Motor neuron (in vitro differentiated cells): ENCODE results near the gene TSSK6. TPM values are rescaled to one million over a fixed set of nuclear protein-coding genes. Genes with fewer than 3 reads are reported as not detected.

Experiments
- ATAC-seq, 8 experiments: fragments of 200-7000 bp; cut with Tn5 transposase; replicated peaks in 6 of 8; 2 replicates each; pipeline ENCODE4 v1.8.0; 2021; ENCODE audit warnings: mild to moderate bottlenecking in 8 of 8, moderate library complexity in 8 of 8
- H3K27ac ChIP-seq, 2 donors: fragments of 250-450 bp; sonication (Bioruptor Pico); 2 replicates each; pipeline ENCODE4 v1.9.0; 2021; ENCODE audit warnings: antibody characterized with exemption in 2 of 2, mild to moderate bottlenecking in 2 of 2, moderate library complexity in 1 of 2
- H3K4me1 ChIP-seq, 2 donors: fragments of 250-450 bp; sonication (Bioruptor Pico); replicated peaks in 1 of 2; 2 replicates each; pipeline ENCODE4 v1.6.1; 2021; ENCODE audit warnings: antibody characterized with exemption in 2 of 2, mild to moderate bottlenecking in 2 of 2, moderate library complexity in 1 of 2
- H3K4me3 ChIP-seq, 5 donors: fragments of 250-450 bp; sonication (Bioruptor Pico); 2 replicates each; pipeline ENCODE4 v1.9.0; 2021; ENCODE audit warnings: antibody characterized with exemption in 5 of 5, mild to moderate bottlenecking in 5 of 5, moderate library complexity in 4 of 5
- WGBS, 10 experiments: fragments of 450-650 bp; shearing (Covaris generic); methylation state at CpG; one replicate each; pipeline ENCODE4 v1.0.0; 2022; 5-methylcytosine and 5-hydroxymethylcytosine counted together
- in situ Hi-C, 9 experiments: fragments of 400-800 bp; cut with MboI; loops; one replicate each; pipeline ENCODE4 v1.15.0; 2021; ENCODE audit warnings: low sequenced_read_pairs in 9 of 9, low pct_unique_long_range_greater_than_20kb in 2 of 9; ENCODE audit not compliant: unreplicated experiment in 9 of 9
- total RNA-seq, 8 experiments: library from RNA; unstranded; fragments of 300-600 nt; gene quantifications; 2 replicates each; pipeline versions ENCODE4 v1.2.3 to v1.2.4, GENCODE V29; 2022

The TSSK6 gene
- total RNA-seq, 8 experiments from 2014 or later = 0.92 to 3.2 (median 2.0) TPM

GRCh38 chr19:19534556-19535265, 19.4 kb upstream of the TSSK6 start:
- ATAC-seq = no peak

GRCh38 chr19:19533841-19534240, 18.5 kb upstream of the TSSK6 start:
- 50 to 100% (median 88%) methylated on average over 1 to 4 of the region's 6 CpGs; no CpG with 5 or more reads in 5 of the 10 experiments for WGBS, 10 experiments
- Histone ChIP-seq H3K4me3 (no peak overlapping the region), H3K4me1 (peaks cover 3 to 15% of the 10 kb centered on the region in 2 donors), H3K27ac (no peak overlapping the region)
- in situ Hi-C loops = loop anchor here in 8 of 9 experiments (10.0 to 25.0 kb wide), 2 partner anchors 103 to 111 kb away; partner anchors contain the start of genes GMIP (in 8 of the 8) and LPAR2 (in 3 of the 8)
- no peak for ATAC-seq

More at GRCh38 chr19:19534556-19535265, 19.4 kb upstream of the TSSK6 start:
- H3K4me3 ChIP-seq = no peak overlapping the region
- no peak overlapping the region for H3K27ac ChIP-seq
- in situ Hi-C loops = loop anchor here in 8 of 9 experiments (10.0 to 25.0 kb wide), 2 partner anchors 103 to 110 kb away; partner anchors contain the start of genes GMIP (in 8 of the 8) and LPAR2 (in 3 of the 8)
- peaks cover 2 to 11% of the 10 kb centered on the region in 2 donors for H3K4me1 ChIP-seq
- WGBS, 10 experiments = 63 to 93% (median 87%) methylated on average over 1 to 8 of the region's 27 CpGs; no CpG with 5 or more reads in 3 of the 10 experiments

DNA sequence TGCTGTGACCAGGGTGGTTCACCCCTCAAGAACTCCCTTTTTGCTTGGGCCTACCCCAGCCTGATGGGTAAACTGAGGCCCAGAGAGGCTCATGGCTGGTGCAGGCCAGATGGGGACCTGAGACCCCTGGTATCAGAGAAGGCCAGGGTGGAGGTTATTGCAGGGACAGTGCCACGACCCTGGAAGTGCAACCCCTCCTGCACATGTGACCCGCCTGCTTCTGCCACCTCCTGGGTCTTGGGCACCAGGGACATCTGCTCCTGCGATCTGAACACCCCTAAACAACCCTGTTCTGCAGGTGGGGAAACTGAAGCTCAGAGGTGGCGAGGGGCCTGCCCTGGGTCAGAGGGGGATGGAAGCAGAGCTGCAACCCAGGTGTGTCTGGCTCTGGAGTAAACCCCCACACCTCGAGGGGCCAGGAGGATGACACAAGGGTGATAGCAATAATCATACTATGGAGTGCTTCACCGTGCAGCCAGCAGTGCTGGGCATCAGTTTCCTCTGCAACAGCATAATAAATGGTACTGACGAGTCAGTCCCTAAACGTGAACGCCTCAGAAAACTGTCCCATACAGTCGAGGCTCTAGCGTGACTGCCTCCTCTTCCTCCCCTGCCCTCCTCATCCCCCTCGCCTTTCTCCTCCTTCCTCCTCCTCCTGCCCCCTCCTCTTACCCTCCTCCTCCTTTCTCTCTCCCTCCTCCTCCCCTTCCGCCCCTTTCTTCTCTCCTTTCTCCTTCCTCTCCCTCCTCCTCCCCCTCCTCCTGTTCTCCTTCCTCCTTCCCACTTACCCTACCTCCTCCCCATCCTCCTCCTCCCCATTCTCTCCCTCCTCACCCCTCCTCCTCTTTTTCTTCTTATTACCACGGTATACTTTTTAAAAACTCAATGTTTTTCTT, 17.7 kb upstream of the TSSK6 start:
- in situ Hi-C loops = loop anchor here in 8 of 9 experiments (10.0 to 25.0 kb wide), 2 partner anchors 104 to 112 kb away; partner anchors contain the start of genes GMIP (in 8 of the 8) and LPAR2 (in 3 of the 8)
- WGBS, 10 experiments = 70 to 100% (median 92%) methylated on average over 1 to 4 of the region's 14 CpGs; no CpG with 5 or more reads in 5 of the 10 experiments
- H3K27ac ChIP-seq = no peak overlapping the region
- no peak for ATAC-seq
- H3K4me1 ChIP-seq = peaks cover 5 to 17% of the 10 kb centered on the region in 2 donors
- no peak overlapping the region for H3K4me3 ChIP-seq

- peak; percentile 69 to 85 (median 75) for ATAC-seq
- Histone ChIP-seq H3K4me1 (peaks cover 7 to 19% of the 10 kb centered on the region in 2 donors), H3K4me3 (no peak overlapping the region), H3K27ac (no peak overlapping the region)
- WGBS, 10 experiments = 0 to 100% (median 59%) methylated on average over 1 to 9 of the region's 48 CpGs; no CpG with 5 or more reads in 6 of the 10 experiments
- in situ Hi-C loops = loop anchor here in 8 of 9 experiments (10.0 to 25.0 kb wide), 2 partner anchors 105 to 113 kb away; partner anchors contain the start of genes GMIP (in 8 of the 8) and LPAR2 (in 3 of the 8)
These were observed 16.8 kb upstream of the TSSK6 start for GRCh38 chr19:19531951-19532805.

GRCh38 chr19:19530889-19531288, 15.5 kb upstream of the TSSK6 start:
- H3K27ac ChIP-seq = no peak overlapping the region
- WGBS, 10 experiments = 50 to 100% (median 90%) methylated on average over 1 to 4 of the region's 4 CpGs; no CpG with 5 or more reads in 4 of the 10 experiments
- no peak for ATAC-seq
- H3K4me1 ChIP-seq = peaks cover 17 to 30% of the 10 kb centered on the region in 2 donors
- in situ Hi-C loops = loop anchor here in 8 of 9 experiments (10.0 to 25.0 kb wide), 2 partner anchors 106 to 114 kb away; partner anchors contain the start of genes GMIP (in 8 of the 8) and LPAR2 (in 3 of the 8)
- H3K4me3 ChIP-seq = no peak overlapping the region

- in situ Hi-C loops = loop anchor here in 8 of 9 experiments (10.0 to 25.0 kb wide), 2 partner anchors 107 to 114 kb away; partner anchors contain the start of genes GMIP (in 8 of the 8) and LPAR2 (in 3 of the 8)
- peaks cover 22 to 34% of the 10 kb centered on the region in 2 donors for H3K4me1 ChIP-seq
- no peak for ATAC-seq
- WGBS, 10 experiments = 0 to 100% (median 80%) methylated on average over 1 of the region's 9 CpGs; no CpG with 5 or more reads in 7 of the 10 experiments
- H3K27ac ChIP-seq = no peak overlapping the region
- H3K4me3 ChIP-seq = no peak overlapping the region
These were observed 15.1 kb upstream of the TSSK6 start for GRCh38 chr19:19530423-19530804.

DNA sequence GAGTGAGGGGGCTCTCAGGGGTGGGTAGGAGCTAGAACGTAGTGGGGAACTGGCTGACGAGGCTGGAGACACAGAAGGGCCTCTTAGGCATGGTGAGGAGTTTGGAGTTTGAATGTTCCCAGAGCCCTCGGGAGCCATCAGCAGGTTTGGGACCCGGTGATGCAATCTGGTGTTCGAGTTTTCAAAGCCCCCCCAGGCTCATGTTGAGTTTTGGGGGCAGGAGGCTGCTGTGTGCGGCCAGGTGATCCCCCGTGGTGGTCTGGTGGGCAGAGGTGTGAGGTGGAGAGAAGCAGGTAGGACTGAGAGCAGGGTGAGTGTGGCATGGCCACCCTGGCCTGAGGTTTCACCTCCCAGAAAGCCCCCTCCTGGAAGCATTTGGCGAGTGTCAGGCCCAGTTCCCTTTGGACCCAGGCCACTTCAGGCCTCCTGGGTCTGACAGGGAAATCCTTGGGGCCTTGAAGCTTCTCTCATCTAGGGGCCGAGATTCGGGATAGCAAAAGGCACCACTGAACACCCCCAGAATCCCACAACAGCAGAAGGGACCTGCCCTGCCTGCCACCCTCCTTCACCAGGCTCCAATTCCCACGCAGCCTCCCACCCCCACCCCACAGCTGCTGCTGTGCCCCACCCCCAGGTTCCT, 14.6 kb upstream of the TSSK6 start:
- no peak overlapping the region for H3K27ac ChIP-seq
- H3K4me1 ChIP-seq = peaks cover 24 to 39% of the 10 kb centered on the region in 2 donors
- no peak for ATAC-seq
- no peak overlapping the region for H3K4me3 ChIP-seq
- 70 to 100% (median 100%) methylated on average over 1 to 2 of the region's 11 CpGs; no CpG with 5 or more reads in 7 of the 10 experiments for WGBS, 10 experiments
- in situ Hi-C loops = loop anchor here (10.0 to 25.0 kb wide), 2 partner anchors 107 to 115 kb away; partner anchors contain the start of genes GMIP (in 9 of the 9) and LPAR2 (in 3 of the 9)

DNA sequence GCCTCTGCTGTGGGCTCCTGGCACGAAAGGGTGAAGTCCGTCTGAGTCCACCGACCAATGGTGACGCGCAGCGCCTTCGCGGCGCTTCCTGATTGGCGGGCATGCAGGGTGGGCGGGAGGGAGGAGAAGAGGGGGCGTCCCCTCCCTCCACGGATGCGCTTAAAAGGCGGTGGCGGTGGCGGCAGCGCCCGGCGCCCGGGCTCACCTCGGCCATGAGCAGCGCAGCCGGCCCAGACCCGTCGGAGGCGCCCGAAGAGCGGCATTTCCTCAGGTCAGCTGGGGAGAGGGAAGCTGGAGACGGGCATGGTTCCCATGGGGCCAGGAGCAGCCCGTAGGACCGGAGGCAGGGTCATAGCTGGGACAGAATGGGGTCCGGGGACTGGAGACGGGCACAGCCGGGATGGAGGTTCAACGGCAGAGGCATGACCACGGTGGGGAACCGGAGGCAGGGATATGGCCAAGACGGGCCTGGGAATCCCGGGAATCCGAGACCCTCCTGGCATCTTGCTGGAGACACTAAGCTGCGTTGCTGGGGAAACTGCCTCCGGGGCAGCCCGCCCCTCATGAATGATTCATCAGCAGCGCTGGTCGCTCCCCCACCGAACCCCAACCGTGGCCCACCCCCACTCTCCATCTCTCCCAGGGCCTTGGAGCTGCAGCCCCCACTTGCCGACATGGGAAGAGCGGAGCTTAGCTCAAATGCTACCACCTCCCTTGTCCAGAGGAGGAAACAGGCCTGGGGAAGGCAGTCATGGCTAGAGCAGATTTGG, 13.6 kb upstream of the TSSK6 start, which contains the start of gene YJEFN3:
Gene YJEFN3, plus strand, starts transcription at position 191 of the 770 bp plus-strand sequence. Its CDS starts 22 bp downstream, at position 213.
- Histone ChIP-seq H3K4me3 (peak within 1 kb of the TSS in 3 of 5 donors; percentile 15 to 40 (median 19)), H3K4me1 (peaks cover 24 to 39% of the 10 kb centered on the region in 2 donors), H3K27ac (no peak within 1 kb of the TSS)
- in situ Hi-C loops = loop anchor here in 4 of 9 experiments (10.0 to 25.0 kb wide), 2 partner anchors 108 to 116 kb away; partner anchors contain the start of genes GMIP (in 4 of the 4) and LPAR2 (in 3 of the 4)
- peak in 3 of 8 experiments; percentile 22 to 47 (median 35) for ATAC-seq
- 100% methylated on average over 1 of the region's 50 CpGs; no CpG with 5 or more reads in 9 of the 10 experiments for WGBS, 10 experiments

GRCh38 chr19:19527674-19528625, 12.6 kb upstream of the TSSK6 start:
- no peak overlapping the region for H3K27ac ChIP-seq
- in situ Hi-C loops = loop anchor here in 4 of 9 experiments (10.0 to 25.0 kb wide), 2 partner anchors 109 to 117 kb away; partner anchors contain the start of genes GMIP (in 4 of the 4) and LPAR2 (in 3 of the 4)
- peak overlapping the region in 1 of 5 donors; percentile 40 for H3K4me3 ChIP-seq
- WGBS, 10 experiments = 20 to 100% (median 85%) methylated on average over 1 to 5 of the region's 27 CpGs; no CpG with 5 or more reads in 6 of the 10 experiments
- peaks cover 24 to 39% of the 10 kb centered on the region in 2 donors for H3K4me1 ChIP-seq
- ATAC-seq = no peak
